Activated CD4-positive, alpha-beta T cell treated with anti-CD3 and anti-CD28 coated beads, Interleukin-2, amount 50 U/mL, for 16 hours (primary cell): ENCODE data around the gene CFAP299.
"Not testable (repeated sequence)": the region's sequence is repeated elsewhere in the genome, so short reads cannot be mapped to it uniquely, and the experiment has no call there.

Experiments
- DNase-seq: peaks from one replicate; pipeline ENCODE4 v3.0.0-alpha.2; 2020

The CFAP299 gene

GRCh38 chr4:80333121-80333520 is 2.4 kb upstream of the CFAP299 start:
- DNase-seq = no peak

DNA sequence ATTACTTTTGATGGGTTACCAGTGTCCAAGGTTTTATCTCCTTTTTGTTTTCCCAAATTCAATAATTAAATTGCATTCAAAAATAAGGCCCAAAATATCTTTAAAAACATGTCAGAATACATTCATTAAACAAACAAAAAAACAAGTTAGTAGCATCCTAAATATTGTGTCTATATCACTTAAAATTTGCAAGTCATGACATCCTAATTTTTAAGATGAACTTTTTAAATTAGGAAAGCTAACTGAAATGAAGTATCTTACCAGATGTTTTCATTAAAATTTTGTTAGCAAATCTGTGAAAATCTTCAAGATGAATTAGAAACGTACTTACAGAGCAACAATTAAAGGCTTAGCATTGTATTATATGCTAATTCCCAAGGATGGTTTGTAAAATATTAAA is 962 bp upstream of the CFAP299 start:
- DNase-seq = no peak

- DNase-seq = no peak
These were observed 340 bp upstream of the CFAP299 start for GRCh38 chr4:80335226-80335553.

DNA sequence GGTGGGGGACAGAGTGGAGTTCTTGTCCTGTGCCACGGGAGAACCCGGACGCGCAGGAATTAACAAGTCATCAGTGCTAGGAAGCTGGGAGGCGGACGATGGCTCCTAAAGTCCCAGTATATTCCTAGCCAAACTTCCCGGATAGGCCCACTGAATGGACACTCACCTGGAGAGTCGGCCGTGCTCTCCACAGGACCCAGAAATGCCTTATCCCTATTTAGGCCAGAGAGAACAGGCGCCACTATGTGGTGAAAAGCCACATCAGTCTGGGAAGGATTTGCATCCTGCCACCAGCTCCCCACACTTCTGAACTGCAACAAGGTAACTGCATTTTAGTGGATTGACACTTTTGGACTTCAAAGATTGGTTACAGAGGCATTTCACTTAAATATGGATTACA is 1.1 kb downstream of the CFAP299 start:
- no peak for DNase-seq

- no peak for DNase-seq
These were observed 4.5 kb downstream of the CFAP299 start for GRCh38 chr4:80340036-80340435.

DNA sequence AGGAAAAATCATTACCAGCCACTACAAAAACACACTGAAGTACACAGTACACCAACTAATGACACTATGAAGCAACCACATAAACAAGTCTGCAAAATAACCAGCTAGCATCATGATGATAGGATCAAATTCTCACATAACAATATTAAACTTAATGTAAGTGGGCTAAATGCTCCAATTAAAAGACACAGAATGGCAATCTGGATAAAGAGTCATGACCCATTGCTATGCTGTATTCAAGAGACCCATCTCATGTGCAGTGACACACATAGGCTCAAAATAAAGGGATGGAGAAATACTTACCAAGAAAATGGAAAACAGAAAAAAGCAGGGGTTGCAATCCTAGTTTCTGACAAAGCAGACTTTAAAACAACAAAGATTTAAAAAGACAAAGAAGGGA is 7.2 kb downstream of the CFAP299 start:
- DNase-seq = not testable (repeated sequence)

GRCh38 chr4:80343887-80344286 is 8.4 kb downstream of the CFAP299 start:
- DNase-seq = no peak

- DNase-seq = no peak
These were observed 24.6 kb downstream of the CFAP299 start for GRCh38 chr4:80360084-80360483.

- DNase-seq = no peak
These were observed 25.4 kb downstream of the CFAP299 start for GRCh38 chr4:80360900-80361299.

GRCh38 chr4:80361329-80361900 is 25.9 kb downstream of the CFAP299 start:
- peak; percentile 13 for DNase-seq

GRCh38 chr4:80362578-80363181 is 27.1 kb downstream of the CFAP299 start:
- peak; percentile 38 for DNase-seq

DNA sequence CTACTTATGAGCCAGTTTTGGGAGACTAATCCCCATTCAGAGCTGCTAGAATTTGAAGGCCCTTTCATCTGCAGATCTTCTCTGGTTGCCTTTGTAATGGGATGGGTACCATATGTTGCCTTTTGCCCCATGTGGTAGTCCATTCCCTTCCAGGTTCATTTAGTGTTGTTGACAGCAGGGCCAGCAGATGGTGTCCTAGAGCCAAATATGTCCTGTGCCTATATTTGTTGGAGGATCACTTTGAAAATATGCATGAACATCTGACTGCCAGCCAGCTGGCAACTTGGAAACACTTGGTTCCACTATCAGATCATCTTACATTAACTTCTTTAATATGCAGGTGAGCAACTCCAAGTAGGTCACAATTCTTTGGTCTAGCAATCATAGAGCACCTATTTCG is 30.4 kb downstream of the CFAP299 start:
- peak; percentile 44 for DNase-seq

DNA sequence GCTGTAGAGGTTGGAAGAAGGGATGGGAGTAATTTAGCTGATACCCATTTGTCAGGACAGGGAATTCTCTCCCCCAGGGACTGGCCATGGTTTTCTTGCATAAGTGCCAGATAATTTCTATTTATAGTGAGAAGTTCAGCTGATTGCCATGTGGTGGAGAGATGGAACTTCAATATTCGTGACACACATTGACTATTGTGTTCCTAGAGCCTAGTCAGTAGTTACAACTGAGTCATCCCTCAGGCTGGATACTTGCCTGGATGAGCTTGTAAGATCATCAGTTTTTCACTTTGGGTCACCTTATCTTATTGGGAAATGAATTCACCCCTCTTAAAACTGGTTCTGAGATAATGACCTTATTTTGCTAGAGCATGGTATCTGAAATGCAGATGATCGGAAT is 32.2 kb downstream of the CFAP299 start:
- no peak for DNase-seq

DNA sequence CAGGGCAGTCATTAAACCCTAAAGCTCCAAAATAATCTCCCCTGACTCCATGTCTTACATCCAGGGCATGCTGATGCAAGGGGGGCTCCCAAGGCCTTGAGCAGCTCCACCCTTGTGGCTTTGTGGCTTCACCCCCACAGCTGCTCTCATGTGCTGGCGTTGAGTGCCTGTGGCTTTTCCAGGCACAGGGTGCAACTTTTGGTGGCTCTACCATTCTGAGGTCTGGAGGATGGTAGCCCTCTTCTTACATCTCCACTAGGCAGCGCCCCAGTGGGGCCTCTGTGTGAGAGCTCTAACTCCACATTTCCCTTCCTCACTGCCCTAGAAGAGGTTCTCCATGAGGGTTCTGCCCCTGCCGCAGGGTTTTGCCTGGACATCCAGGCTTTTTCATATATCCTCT is 35.1 kb downstream of the CFAP299 start:
- no peak for DNase-seq

DNA sequence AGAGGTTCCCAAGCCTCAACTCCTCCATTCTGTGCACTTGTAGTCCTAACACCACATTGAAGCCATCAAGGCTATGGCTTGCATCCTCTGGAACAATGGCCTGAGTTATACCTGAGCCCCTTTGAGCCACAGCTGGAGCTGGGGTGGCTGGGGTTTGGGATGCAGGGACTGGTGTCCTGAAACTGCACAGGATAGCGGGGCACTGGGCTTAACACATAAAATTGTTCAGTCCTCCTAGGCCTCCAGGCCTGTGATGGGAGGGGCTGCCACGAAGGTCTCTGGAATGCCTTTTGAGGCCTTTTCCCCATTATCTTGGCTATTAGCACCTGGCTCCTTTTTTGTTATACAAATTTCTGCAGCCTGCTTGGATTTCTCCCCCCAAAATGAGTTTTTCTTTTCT is 35.5 kb downstream of the CFAP299 start:
- DNase-seq = no peak

- no peak for DNase-seq
These were observed 38.6 kb downstream of the CFAP299 start for GRCh38 chr4:80374180-80374579.

GRCh38 chr4:80382090-80382832 is 46.7 kb downstream of the CFAP299 start:
- DNase-seq = no peak

GRCh38 chr4:80385397-80386280 is 50.1 kb downstream of the CFAP299 start:
- DNase-seq = no peak

DNA sequence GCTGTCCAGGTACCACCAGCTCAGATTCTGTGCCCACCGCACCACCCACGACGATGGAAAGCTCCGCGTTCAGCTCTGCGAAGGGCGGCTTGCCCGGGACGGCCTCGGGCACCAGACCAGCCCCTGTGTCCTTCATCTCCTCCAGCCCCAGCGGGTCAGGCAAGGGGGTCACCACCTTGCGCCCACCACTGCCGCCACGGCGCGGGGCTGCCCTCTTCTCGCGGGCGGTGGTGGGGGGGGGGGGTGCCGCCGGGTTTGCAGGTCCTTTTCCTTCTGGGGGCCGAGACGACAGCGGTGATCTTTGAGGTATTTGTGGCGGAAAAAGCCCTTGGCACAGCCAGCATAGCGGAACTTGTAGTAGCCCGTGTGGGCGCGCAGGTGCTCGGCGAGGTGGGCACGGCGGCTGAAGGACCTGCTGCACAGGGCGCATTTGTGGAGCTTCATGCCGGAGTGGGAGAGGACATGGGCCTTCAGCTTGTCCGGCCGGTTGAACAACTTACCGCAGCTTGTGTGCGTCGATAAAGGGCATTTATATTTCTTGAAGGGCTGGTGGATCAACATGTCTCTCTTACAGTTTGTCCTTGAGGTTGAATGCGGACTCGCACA is 50.9 kb downstream of the CFAP299 start:
- DNase-seq = no peak

GRCh38 chr4:80387390-80388283 is 52.1 kb downstream of the CFAP299 start:
- DNase-seq = no peak

DNA sequence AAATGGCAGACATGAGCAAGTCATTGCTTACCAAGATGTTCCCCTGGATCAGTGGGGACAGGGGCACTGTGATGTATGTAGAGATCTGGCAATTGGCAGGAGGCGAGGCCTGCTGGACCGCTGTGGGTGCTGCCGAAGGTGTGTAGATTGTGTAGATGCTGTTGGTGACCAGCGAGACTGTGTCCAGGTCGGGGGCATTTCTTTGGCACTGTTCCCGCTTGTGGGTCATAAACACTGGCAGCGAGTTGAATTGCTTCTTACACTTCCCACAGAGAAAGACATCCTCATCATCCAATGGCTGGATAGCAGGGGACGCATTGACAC is 52.7 kb downstream of the CFAP299 start:
- DNase-seq = no peak

DNA sequence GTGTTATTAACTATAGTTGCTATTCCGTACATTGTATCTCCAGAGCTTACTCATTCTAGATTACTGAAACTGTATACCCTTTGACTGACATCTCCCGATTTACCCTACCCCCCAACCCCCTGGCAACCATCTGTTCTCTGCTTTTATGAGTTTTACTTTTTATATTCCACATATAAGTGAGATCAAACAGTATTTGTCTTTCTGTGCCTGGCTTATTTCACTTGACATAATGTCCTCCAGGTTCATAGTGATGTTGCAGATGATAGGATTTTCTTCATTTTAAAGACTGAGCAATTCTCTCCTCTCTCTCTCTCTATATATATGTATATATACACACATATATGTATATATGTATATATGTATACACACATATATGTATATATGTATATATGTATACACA is 54.6 kb downstream of the CFAP299 start:
- no peak for DNase-seq
